HG02981 (cell line): ENCODE data around the gene SKIDA1.
A peak's percentile ranks its signal among the peaks of the same experiment; 100 is the strongest.
"Not testable (repeated sequence)": the region's sequence is repeated elsewhere in the genome, so short reads cannot be mapped to it uniquely, and the experiment has no call there.

Experiments used
- ATAC-seq: cut with Tn5 transposase; IDR thresholded peaks from one replicate; pipeline ENCODE4 v1.9.1; 2021; ENCODE audit warnings: mild to moderate bottlenecking, moderate library complexity; ENCODE audit not compliant: unreplicated experiment

The SKIDA1 gene

GRCh38 chr10:21525367-21526187 is at the start of gene SKIDA1:
SKIDA1 (minus strand) TSS chr10:21525682; CDS start chr10:21517822, 7,860 bp downstream.
- peak; percentile 44 for ATAC-seq

- ATAC-seq, result not testable (repeated sequence)
Measured at GRCh38 chr10:21574514-21574913, 49.0 kb upstream of the SKIDA1 start.

GRCh38 chr10:21572578-21572977 is 47.1 kb upstream of the SKIDA1 start:
- no peak for ATAC-seq

- ATAC-seq, result no peak
Measured at GRCh38 chr10:21570761-21571521, 45.5 kb upstream of the SKIDA1 start.

- not testable (repeated sequence) for ATAC-seq
Measured at GRCh38 chr10:21558984-21559383, 33.5 kb upstream of the SKIDA1 start.

GRCh38 chr10:21556527-21556926 is 31.0 kb upstream of the SKIDA1 start:
- no peak for ATAC-seq

- no peak for ATAC-seq
Measured at GRCh38 chr10:21552638-21553037, 27.2 kb upstream of the SKIDA1 start.

GRCh38 chr10:21547246-21547645 is 21.8 kb upstream of the SKIDA1 start:
- no peak for ATAC-seq

GRCh38 chr10:21540701-21541100 is 15.2 kb upstream of the SKIDA1 start:
- not testable (repeated sequence) for ATAC-seq

- no peak for ATAC-seq
Measured at GRCh38 chr10:21536874-21537273, 11.4 kb upstream of the SKIDA1 start.

- ATAC-seq, result not testable (repeated sequence)
Measured at GRCh38 chr10:21535976-21536375, 10.5 kb upstream of the SKIDA1 start.

- ATAC-seq, result no peak
Measured at GRCh38 chr10:21535494-21535965, 10.0 kb upstream of the SKIDA1 start.

- peak; percentile 19 for ATAC-seq
Measured at GRCh38 chr10:21534604-21535493, 9.4 kb upstream of the SKIDA1 start.

GRCh38 chr10:21534280-21534586 is 8.8 kb upstream of the SKIDA1 start:
- no peak for ATAC-seq

- ATAC-seq, result peak; percentile 87
Measured at GRCh38 chr10:21533467-21534279, 8.2 kb upstream of the SKIDA1 start, which contains the start of gene MLLT10. MLLT10 (plus strand) TSS chr10:21534232; CDS start chr10:21534645, 413 bp downstream.

GRCh38 chr10:21532694-21533466 is 7.4 kb upstream of the SKIDA1 start:
- no peak for ATAC-seq

GRCh38 chr10:21531164-21531563 is 5.7 kb upstream of the SKIDA1 start:
- no peak for ATAC-seq

- no peak for ATAC-seq
Measured at GRCh38 chr10:21530641-21531040, 5.2 kb upstream of the SKIDA1 start.

- no peak for ATAC-seq
Measured at GRCh38 chr10:21530168-21530567, 4.7 kb upstream of the SKIDA1 start.
